ENCODE measurements around the gene FLNA. TPM values are rescaled to one million over a fixed set of nuclear protein-coding genes. Genes with fewer than 3 reads are reported as not detected.

The FLNA gene
- total and polyA plus RNA-seq, 2 of the 13 experiments (the other 11 are each of a cell fraction or from before 2014, with no cell fraction given), result 83.4 to 174 TPM

GRCh38 chrX:154378799-154379568 is 4.5 kb upstream of the FLNA start, which contains the start of gene EMD (continued):
- TF ChIP-seq ZNF687 (CRISPR knock-in tag; IDR thresholded peaks at IDR 0.05) (peak; percentile 46), NONO (IDR thresholded peaks at IDR 0.05) (no peak), NONO (CRISPR knock-in tag; conservative IDR thresholded peaks at IDR 0.05) (peak; percentile 44), ZNF275 (CRISPR knock-in tag; IDR thresholded peaks at IDR 0.05; ENCODE audit: borderline replicate concordance) (no peak), ZNF337 (CRISPR knock-in tag; IDR thresholded peaks at IDR 0.05; ENCODE audit: borderline replicate concordance, low read depth) (no peak), ZNF451 (CRISPR knock-in tag; IDR thresholded peaks at IDR 0.05) (no peak), WIZ (CRISPR knock-in tag; IDR thresholded peaks at IDR 0.05) (no peak), ZNF775 (CRISPR knock-in tag; IDR thresholded peaks at IDR 0.05; ENCODE audit: borderline replicate concordance) (no peak), ZNF572 (CRISPR knock-in tag; IDR thresholded peaks at IDR 0.05) (no peak), ZNF558 (CRISPR knock-in tag; IDR thresholded peaks at IDR 0.05; ENCODE audit: borderline replicate concordance) (no peak; the same call in 1 of the 2 replicates), DMTF1 (CRISPR knock-in tag; IDR thresholded peaks at IDR 0.05) (no peak), KDM5B (CRISPR knock-in tag; IDR thresholded peaks at IDR 0.05; ENCODE audit: borderline replicate concordance) (no peak), ZNF589 (CRISPR knock-in tag; conservative IDR thresholded peaks at IDR 0.05) (no peak), ARHGAP35 (CRISPR knock-in tag; IDR thresholded peaks at IDR 0.05; ENCODE audit: borderline replicate concordance) (no peak), KLF12 (CRISPR knock-in tag; IDR thresholded peaks at IDR 0.05; ENCODE audit: borderline replicate concordance) (no peak), RORA (CRISPR knock-in tag; IDR thresholded peaks at IDR 0.05) (no peak), DBP (CRISPR knock-in tag; IDR thresholded peaks at IDR 0.05; ENCODE audit: not compliant biosample characterization) (no peak), ZEB1 (IDR thresholded peaks at IDR 0.05; ENCODE audit: insufficient replicate concordance, low read depth) (no peak), ZNF709 (CRISPR knock-in tag; IDR thresholded peaks at IDR 0.05) (0 out of 2 replicates have a peak, but pooled peaks have one; percentile 26), CBX2 (IDR thresholded peaks at IDR 0.05; ENCODE audit: low read depth, low read length) (no peak), CBX2 (CRISPR knock-in tag; IDR thresholded peaks at IDR 0.05; ENCODE audit: low read depth) (no peak), ZFP1 (CRISPR knock-in tag; IDR thresholded peaks at IDR 0.05) (no peak)

Data from HepG2 (cell line).